HG03558 (cell line): ENCODE results near the gene RASSF4.

Experiments used
- ATAC-seq: cut with Tn5 transposase; IDR thresholded peaks from one replicate; pipeline ENCODE4 v1.9.1; 2021; ENCODE audit warnings: moderate number of reproducible peaks; ENCODE audit not compliant: unreplicated experiment; ENCODE audit errors: extremely low read depth

The RASSF4 gene

GRCh38 chr10:44926751-44927351 is 32.8 kb upstream of the RASSF4 start:
- no peak for ATAC-seq

GRCh38 chr10:44927352-44927751 is 32.2 kb upstream of the RASSF4 start:
- no peak for ATAC-seq

GRCh38 chr10:44928462-44928861 is 31.1 kb upstream of the RASSF4 start:
- ATAC-seq = no peak

- no peak for ATAC-seq
Measured at GRCh38 chr10:44929356-44930255, 30.0 kb upstream of the RASSF4 start.

- no peak for ATAC-seq
Measured at GRCh38 chr10:44930904-44931620, 28.5 kb upstream of the RASSF4 start.

- no peak for ATAC-seq
Measured at GRCh38 chr10:44931621-44932516, 27.7 kb upstream of the RASSF4 start.

- peak; percentile 94 for ATAC-seq
Measured at GRCh38 chr10:44932517-44933450, 26.8 kb upstream of the RASSF4 start.

GRCh38 chr10:44933451-44934321 is 25.9 kb upstream of the RASSF4 start:
- ATAC-seq = no peak

- ATAC-seq = no peak
Measured at GRCh38 chr10:44934416-44935200, 25.0 kb upstream of the RASSF4 start.

- ATAC-seq = no peak
Measured at GRCh38 chr10:44935201-44935965, 24.2 kb upstream of the RASSF4 start.

- ATAC-seq = no peak
Measured at GRCh38 chr10:44935966-44936295, 23.7 kb upstream of the RASSF4 start.

- no peak for ATAC-seq
Measured at GRCh38 chr10:44936314-44936975, 23.2 kb upstream of the RASSF4 start.

- no peak for ATAC-seq
Measured at GRCh38 chr10:44937196-44938005, 22.2 kb upstream of the RASSF4 start.

GRCh38 chr10:44938956-44939355 is 20.6 kb upstream of the RASSF4 start:
- ATAC-seq = no peak

- no peak for ATAC-seq
Measured at GRCh38 chr10:44939691-44940401, 19.8 kb upstream of the RASSF4 start.
